ENCODE measurements around the gene GTF3C1. TPM values are rescaled to one million over a fixed set of nuclear protein-coding genes. Genes with fewer than 3 reads are reported as not detected.

The GTF3C1 gene
- total RNA-seq, 2 donors from 2014 or later = 45.8 to 48.8 TPM

DNA sequence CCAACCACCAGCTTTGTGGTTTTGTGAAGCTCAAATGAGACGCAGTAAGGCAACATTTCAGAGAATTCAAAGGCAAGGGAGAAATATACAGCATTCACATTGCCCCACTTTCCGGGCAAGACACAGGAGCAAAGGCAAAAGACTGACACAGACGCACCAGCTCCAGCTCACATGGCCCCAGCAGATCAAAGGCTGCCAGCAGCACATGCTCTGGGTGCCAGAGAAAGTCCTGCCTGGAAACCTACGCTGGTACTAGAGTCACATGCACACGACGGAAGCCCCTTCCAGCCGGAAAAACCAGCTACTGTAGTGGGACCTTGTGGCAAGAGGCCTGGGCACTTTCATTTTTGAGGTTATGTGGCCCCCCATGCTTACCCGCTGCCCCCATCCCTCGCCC lies 50.1 kb downstream of the GTF3C1 start:
- intact Hi-C loops (cut with DNase I, micrococcal nuclease) = no loop called here
- ATAC-seq (no peak), DNase-seq (no peak)

DNA sequence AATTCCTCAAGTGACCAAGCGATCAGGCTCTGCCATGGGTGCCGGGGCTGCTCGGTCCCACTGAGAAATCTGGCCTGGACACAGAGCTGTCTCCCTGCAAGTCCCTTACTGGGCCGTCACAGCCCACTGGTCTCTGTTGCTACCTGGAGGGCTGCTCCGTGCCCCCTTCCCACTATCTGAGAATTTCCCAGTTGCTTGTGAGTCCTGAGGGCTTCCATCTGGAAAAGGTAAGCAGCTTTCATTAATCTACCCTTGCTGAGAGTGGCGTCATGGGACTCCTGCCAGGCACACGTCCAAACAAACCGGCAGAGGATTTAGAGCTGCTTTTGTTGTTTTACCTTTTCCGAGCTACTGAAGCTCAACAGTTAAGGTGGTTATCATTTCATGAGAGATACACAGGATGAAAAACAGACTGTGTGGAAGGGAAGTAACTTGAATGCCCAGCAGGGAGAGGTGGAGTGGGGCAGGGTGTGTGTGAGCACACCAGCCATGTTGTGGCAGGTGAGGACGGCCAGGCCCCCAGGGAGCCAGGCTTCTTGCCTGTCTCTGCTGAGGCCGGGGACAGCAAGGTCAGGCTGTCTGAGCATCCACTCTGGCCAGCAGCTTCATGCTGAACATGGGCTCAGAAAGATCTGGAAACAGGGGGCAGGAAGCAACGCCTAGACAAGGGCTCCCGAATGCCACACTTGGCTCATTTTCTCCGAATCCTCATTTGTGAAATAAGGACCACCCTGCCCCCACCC lies 50.6 kb downstream of the GTF3C1 start:
- no peak for ATAC-seq
- intact Hi-C loops (cut with DNase I, micrococcal nuclease) = no loop called here
- no peak for DNase-seq

DNA sequence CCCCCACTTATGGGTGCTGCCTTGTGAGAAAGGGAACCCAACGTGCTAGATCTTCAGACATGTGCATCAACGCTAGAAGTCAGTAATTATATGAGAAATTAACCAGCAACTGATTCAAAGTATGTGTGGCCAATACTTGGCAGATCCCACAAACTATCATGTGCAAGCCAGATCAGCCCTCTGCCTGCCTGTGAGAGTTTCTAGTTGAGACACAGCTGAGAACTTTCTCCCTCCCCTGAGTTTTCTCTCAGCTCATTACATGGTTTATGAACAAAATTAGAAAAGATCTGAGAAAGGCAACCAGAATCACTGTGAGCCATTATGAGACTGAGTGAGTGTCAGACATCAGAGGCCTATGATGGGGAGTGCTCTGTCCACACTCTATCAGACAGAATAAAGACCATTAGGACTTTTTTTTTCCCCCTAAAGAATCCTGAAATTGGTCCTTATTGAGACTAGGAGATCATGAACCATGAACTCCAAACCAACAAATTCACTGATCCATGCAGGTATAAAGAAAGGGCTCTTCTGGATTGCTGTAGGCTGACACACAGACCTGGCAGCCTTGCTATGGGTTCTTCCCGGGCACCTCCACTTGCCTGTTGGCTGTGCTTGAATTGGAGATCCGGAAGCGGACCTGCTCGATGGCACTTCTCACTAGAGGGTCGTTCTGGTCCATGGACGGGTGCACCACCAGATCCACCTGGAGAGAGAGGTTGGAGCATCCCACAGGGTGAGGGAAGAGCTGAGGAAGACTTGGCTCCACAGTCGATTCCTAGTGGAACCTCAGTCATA lies 51.5 kb downstream of the GTF3C1 start:
- intact Hi-C loops (cut with DNase I, micrococcal nuclease) = no loop called here
- ATAC-seq = no peak
- DNase-seq = no peak

DNA sequence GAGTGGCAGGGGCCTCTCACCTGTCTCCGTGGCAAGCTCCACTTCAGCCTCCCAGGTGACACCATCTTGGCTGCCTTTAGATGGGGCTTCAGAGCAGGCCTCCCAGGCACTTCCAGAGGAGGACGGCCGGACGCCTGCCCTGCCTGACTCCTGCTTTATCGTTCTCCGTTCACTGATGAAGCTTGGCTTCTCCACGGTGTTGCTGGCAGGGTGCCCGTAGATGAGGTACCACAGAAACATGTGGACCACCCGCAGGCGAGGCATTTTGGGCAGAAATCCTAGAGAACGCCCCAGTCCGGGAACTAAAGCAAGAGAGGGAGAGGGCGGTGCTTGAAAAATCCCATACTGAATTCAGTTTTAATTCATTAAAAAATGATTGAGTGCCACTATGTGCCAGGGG lies 54.5 kb downstream of the GTF3C1 start:
- DNase-seq (no peak), ATAC-seq (no peak)
- intact Hi-C loops (cut with DNase I, micrococcal nuclease) = no loop called here

DNA sequence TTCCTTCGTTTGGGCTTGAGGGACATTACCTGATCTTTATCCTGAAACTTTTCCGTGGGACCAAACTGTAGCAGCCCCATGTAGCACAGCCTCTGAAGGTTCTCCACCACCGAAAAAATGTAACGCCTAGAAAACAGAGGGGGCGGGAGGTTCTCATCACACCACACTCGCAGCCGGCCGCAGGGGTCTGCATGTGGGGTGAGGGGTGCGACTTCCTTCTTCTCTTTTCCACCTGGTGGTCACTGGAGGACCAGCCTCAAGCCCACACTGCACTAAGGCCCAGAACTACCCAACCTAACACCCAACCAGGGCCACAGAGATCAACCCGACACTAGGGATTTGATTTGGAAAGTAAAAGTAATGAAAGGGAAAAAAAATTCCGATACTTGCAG lies 57.1 kb downstream of the GTF3C1 start:
- no peak for DNase-seq
- ATAC-seq = no peak
- intact Hi-C loops (cut with DNase I, micrococcal nuclease) = no loop called here

DNA sequence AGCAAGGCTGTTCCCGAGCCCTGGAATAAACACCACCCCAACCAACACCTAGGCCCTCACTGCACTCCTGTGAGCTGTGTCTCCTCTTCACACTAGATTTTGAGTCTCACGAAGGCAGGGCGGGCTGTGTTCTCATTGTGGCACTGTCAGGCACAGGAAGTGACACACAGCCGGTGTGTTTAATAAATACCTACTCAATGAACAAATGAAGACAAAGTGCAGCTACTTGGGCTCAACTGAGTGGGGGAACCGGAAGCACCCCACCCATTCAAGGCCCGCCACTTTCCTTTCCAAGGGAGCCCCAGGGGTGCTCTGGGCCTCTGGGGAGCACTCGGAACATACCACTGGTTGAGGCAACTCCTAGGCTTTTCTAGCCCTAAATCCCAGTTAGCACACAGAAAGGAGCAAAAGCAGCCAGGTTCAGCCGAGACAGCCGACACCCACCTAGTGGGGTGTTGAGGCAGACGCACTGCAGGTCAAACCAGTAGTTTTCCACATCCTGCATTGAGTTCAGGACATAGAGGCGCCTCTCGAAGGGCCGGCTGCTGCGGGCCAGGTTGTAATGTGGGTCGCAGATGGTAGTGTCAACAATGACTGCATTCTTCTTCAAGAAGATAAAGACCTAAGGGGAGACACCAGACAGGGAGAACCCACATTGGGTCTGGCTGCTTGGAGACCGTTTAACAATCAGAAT lies 57.7 kb downstream of the GTF3C1 start:
- ATAC-seq = no peak
- intact Hi-C loops (cut with DNase I, micrococcal nuclease) = no loop called here

DNA sequence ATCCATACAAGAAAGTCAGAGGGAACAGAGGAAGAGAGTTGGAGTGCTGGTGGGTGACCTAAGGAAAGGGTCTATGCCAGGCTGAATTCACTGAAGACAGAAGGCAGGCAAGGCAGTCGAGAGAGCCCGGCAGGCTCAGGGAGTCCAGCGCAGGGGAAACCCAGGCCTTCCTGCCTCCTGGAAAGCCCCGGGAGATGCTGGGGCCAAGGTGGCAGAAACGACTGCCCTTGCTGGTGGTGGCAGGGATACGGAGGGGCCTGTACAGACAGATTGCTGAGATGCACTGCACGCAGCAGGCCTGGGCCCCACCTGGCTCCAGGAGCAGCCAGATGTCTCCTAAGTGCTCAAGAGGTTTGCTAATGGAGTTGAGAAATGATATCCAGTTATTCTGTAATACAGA lies 59.8 kb downstream of the GTF3C1 start:
- ATAC-seq (no peak), DNase-seq (no peak)
- intact Hi-C loops (cut with DNase I, micrococcal nuclease) = no loop called here

More for the DNA sequence above, 57.7 kb downstream of the GTF3C1 start:
- no peak for DNase-seq

DNA sequence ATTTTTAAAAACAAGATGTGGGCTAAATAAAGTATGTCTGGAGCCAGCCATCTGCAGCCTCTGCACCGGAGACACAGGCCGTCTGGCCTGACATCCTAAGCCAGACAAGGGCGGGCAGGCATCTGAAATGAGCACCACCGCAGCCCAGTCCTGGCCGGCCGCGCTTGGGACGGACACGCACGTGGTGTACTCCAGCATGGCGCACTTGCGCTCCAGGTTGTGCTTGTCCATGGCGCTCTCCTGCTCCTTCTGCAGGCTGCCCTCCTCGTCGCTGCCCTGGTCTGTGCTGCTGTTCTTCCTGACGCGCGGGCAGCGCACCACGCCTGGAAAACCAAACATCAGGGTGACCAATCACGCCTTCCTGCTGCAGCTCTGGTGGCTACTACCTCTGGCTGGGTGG lies 60.3 kb downstream of the GTF3C1 start:
- DNase-seq (no peak), ATAC-seq (no peak)
- intact Hi-C loops (cut with DNase I, micrococcal nuclease) = no loop called here

DNA sequence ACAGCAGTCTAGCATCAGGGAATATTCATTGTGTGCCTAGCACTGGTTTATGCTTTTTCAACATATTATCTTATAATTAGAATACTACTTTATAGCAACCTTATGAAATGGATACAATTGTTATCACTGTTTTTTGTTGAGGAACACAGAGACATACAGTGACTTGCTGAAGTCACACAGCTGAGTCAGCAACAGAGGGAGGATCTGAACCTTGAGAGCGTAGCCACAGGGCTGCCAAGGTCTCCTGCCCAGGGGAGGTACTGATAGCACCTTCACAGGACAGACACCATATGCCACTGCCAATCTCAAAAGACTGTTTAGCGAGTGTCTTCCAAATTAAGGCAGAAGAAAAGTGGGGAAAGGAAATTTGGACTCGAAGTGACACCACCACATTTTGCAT lies 63.0 kb downstream of the GTF3C1 start:
- intact Hi-C loops (cut with DNase I, micrococcal nuclease) = no loop called here
- no peak for ATAC-seq
- no peak for DNase-seq

DNA sequence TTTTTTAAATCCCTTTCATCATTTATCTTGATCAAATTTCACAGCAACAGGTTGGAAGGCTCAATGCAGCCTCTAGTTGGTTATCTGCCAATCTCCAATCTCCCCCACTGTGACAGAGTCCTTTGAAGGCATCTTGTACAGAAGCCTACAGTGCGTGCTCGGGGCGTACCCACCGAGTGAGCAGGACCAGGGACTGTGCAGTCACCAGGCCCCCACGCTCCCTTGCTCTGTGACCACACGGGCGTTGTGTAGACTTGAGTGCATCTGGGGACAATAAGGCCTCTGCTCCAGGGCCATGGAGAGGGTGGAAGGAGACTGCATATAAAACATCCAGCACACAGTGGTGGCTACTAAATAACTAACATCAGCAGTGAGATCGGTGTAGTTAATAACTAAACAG lies 63.4 kb downstream of the GTF3C1 start:
- no peak for DNase-seq
- ATAC-seq = no peak
- intact Hi-C loops (cut with DNase I, micrococcal nuclease) = no loop called here

DNA sequence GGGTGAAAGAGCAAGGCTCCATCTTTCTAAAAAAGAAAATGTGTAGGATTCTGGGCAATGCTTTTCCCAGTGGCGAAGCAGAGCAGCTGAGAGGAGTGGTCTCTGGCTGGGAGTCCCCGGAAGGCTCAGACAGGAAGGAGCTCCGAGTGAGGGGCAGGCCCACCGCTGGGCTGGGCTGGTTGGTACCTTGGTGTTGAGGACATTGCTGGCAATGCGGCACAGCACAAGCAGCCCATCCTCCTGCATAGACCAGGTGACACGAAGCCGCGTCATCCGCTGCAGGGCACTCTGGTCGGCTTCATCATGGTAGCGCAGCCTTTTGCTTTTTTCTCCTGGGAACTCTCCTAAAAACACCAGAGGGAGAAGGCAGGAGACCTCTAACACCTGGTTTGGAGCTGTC lies 63.9 kb downstream of the GTF3C1 start:
- ATAC-seq = no peak

DNA sequence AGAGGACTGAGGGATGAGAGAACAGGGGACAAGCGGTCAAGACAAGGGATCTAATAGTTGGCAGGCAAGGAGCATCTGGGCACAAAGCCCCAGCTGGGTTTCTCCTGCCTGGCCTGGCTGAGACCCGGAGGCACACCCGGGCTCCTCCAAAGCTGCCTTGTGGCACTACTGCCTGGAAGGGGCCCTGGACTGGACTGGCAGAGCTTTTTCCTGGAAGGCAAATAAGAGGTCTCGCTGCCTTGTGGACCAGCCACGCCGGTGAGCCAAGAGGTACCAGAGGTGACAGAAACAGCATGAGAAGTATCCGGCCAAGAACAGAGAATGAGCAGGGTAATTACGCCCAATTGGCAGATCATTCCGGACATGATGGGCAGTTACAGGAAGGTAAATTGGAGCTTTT lies 64.6 kb downstream of the GTF3C1 start:
- ATAC-seq = no peak
- DNase-seq = no peak
- intact Hi-C loops (cut with DNase I, micrococcal nuclease) = no loop called here

More for the DNA sequence above, 63.9 kb downstream of the GTF3C1 start:
- DNase-seq = no peak
- intact Hi-C loops (cut with DNase I, micrococcal nuclease) = no loop called here

DNA sequence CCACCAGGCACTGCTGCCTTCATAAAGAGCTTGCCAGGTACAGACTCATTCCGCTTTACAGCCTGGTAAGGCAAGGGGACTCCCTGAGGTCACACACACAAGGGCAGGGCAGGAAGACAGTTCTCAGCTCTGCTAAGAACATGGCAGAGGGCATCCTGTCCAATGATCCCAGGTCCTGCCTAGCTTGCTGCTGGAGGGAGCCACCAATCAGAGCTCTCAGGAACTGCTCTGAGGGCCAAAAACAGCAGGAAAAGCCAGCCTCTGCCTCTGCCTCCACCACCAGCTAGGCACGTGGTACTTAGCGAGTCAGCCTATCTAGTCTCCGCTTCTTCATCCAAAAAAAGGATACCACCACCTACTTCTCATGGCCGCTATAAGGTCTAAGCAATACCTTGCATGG lies 66.1 kb downstream of the GTF3C1 start:
- intact Hi-C loops (cut with DNase I, micrococcal nuclease) = no loop called here
- no peak for ATAC-seq

DNA sequence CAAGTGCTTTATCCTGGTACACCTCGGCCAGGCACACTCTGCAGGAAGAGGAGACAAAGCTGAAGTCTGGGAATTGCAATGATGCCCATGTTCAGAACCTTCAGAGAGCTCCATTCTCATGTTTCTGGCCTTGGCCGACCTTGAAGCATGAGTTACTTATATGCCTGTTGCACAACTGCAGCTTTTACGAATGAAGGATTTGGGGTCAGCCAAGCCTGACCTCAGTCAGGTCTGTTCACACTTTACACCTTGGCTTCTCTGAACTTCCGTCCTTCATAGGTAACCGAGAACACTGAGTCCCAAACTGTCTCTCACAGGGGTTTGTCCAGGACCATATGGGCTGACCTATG lies 66.7 kb downstream of the GTF3C1 start:
- ATAC-seq = no peak
- intact Hi-C loops (cut with DNase I, micrococcal nuclease) = no loop called here
- DNase-seq = no peak

More for the DNA sequence above, 66.1 kb downstream of the GTF3C1 start:
- no peak for DNase-seq

DNA sequence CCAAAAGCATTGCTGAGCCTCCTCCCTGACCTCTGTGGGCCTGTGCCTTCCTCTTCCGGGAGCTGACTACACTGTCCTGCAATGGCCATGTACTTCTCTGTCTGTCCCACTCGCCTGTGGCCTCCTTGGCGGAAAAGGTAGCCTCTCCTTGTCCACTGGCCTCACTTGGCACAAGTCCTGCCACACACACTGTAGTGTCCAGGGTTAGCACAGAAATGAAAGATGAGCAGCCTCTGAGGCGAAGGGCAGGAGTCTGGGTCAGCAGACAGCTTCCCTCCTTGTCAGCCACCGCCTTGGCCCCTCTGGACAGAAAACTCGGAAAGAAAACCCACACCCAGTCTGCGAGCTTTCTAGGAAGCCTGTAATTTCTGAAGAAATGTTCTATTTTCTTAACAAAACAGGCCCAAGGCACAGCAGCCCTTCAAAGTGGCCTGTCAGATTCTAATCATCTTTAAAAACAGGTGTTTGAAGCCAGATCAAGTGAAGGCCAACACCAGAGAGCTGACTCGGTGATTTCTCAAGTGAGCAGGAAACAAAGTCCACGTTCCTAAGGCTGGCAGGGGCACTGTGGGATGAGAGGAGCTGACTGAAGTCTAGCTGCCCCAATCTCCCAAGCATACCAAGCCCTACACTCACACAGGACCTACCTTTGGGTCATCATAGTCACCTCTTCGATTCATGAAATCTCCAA lies 67.2 kb downstream of the GTF3C1 start:
- ATAC-seq (no peak), DNase-seq (no peak)
- intact Hi-C loops (cut with DNase I, micrococcal nuclease) = no loop called here

DNA sequence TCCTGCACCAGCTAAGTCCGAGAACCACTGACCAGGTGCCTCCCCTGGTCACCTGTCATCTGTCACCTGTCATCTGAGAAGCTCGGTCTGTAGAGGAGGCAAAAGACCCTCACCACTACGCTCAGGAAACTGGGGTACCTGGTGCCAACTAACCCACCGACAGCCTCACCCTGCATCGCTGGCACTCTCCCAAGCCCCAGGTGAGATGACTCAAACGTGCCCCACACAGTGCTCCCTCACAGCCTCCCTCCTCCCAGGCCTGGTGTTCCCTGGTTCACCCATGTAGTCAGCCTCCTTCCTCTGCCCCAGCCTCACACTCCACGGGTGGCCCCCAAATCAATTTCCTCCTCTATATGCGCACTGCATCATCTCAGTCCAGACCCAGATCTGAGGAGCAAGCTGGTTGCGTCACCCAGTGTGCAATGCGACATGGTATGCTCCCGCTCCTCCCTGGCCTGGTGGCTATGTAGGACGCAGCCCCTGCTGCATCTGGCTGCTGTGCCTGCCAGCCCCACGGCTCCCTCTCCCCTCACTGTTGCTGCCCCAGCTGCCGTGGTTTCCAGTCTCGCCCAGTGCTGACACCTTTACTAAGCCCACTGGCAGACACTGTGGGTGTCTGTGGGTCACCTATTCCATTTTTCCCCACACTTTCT lies 68.3 kb downstream of the GTF3C1 start:
- no peak for ATAC-seq
- no peak for DNase-seq
- intact Hi-C loops (cut with DNase I, micrococcal nuclease) = no loop called here

DNA sequence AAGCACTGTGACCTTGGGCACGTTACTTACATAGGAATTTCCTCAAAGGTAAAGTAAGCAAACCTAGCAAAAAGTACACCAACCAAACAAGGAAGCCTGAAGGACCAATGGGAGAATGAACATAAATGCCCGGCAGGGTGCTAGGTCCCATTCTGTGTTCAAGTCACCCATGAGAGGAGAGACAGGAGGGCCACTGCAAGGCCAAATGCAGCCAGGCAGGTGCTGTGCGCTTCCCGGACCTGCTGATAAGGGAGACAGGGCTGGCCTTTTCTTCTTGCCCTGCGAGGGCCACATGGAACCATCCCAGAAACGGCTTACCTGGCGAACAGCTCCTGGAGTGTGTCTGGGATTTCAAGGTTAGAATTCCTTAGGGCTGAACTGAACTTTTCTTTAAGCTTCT lies 69.0 kb downstream of the GTF3C1 start:
- intact Hi-C loops (cut with DNase I, micrococcal nuclease) = no loop called here
- no peak for DNase-seq
- no peak for ATAC-seq

DNA sequence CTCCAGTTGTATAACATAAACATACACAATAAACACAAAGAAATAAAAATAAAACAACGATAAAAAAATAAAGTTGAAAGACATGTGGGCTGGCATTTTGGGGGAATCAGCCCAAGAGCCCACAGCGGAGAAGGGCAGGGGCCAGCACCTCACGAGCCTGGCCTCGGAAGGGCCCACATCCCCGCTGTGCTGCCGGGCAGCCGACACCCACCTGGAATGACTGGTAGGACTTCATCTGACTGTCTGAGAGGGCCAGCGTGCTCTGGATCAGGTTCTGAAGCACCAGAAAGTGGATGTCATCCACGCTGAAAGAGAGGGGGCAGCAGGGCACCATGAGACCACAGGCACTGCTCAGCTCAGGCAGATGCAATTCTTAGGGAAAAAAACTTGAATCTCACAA lies 73.5 kb downstream of the GTF3C1 start:
- ATAC-seq (no peak), DNase-seq (no peak)
- intact Hi-C loops (cut with DNase I, micrococcal nuclease) = no loop called here

DNA sequence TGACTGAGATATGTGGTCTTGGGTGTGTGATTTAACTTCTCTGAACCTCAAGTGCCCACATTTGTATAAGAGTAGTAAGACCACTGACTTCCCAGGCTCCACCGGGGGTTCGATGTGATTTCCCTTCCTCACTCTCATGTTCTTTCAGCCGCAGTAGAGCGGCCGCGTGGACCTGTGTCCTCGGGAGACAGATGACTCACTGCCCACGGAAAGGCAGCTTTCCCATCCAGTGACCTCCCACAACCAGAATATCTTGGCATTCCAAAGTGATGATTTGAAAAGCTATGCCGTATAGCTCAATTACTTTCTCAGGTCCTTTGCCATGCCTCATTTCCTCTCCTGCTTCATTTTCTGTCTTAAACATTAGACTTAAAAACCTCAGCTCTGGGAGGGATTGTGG lies 74.2 kb downstream of the GTF3C1 start:
- DNase-seq (no peak), ATAC-seq (no peak)
- intact Hi-C loops (cut with DNase I, micrococcal nuclease) = no loop called here

Data from left colon (tissue), 2 donors.